ENCODE measurements around the gene INS.
"Not testable (repeated sequence)": the region's sequence is repeated elsewhere in the genome, so short reads cannot be mapped to it uniquely, and the experiment has no call there.

INS gene

DNA sequence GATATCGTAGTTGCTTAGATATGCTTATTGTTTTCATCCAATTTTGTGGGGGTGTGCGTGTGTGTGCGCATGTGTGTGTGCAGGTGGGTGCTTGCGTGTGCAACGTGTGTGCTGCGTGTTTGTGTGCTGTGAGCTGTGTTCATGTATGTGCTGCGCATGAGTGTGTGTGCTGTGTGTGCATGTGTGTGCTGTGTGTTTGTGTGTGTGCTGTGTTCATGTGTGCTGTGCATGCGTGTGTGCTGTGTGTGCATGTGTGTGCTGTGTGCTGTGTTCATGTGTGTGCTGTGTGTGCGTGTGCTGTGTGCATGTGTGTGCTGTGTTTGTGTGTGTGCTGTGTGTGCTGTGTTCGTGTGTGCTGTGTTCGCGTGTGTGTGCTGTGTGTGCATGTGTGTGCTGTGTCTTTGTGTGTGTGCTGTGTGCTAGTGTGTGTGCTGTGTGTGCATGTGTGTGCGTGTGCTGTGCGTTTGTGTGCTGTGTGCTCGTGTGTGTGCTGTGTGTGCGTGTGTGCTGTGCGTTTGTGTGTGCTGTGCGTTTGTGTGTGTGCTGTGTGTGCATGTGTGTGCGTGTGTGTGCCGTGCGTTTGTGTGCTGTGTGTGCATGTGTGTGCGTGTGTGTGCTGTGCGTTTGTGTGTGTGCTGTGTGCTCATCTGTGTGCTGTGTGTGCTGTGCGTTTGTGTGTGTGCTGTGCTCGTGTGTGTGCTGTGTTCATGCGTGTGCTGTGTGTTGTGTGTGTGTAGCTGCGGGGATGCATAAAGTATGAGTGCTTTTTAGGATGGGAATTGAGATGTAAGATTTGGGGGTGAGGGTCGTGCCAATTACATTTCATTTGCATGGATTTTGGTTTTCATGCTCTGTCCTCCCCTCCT is 29.4 kb downstream of the INS start:
- DNase-seq (ENCODE audit: low spot score): no peak

DNA sequence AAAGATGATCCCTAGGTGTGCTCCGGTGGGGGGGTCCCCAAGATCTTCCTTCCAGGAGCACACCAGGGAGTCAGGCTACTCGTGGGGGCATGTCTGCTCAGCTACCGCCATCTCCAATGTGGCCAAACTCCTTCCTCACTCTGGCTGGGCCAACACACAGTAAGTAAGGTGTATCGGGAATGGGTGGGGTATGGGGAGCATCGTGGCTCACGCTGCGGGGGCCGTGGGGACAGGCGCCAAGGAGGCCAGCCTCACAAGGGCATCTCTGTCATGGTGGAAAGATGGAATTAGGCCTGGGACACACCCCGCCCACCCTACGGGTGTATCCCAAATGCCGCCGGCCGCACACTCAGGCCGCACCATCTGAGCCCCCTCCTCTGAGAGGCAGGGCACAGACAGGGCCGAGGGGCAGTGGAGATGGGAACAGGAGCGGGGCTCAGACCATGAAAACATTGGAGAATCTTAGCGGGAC is 30.1 kb downstream of the INS start:
- no peak for DNase-seq (ENCODE audit: low spot score)

DNA sequence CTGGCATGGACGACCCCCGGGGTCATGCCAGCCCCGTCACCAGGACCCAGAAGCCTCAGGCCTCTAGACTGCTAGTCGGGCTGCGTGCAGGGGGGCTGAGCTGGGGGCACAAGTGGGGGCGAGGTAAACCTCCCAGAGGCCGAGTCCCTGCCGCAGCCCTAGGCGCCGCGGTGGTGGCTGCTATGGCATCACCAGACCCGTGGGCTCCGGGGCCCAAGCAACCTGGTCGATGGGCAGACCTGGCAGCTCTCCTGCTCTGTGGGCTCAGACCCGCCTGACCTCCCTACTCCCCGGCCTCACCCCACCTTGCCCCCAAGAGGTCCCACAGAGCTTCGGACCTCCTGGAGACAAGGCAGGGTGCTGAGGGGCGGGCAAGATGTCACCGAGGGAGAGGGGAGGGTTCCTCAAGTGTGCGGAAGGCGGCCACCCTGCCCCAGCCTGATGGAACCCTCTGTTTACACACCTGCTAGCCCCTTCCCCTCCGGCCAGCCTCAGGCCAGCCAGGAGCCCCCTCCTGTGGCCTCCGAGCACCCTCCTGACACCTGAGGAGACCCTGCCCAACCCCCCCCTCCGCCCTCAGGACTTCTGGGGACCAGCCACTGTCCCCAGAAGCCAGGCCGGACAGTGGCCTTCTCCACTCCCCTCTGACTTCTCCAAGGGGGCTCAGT is 31.2 kb downstream of the INS start:
- peak; percentile 39 for DNase-seq (ENCODE audit: low spot score)

DNA sequence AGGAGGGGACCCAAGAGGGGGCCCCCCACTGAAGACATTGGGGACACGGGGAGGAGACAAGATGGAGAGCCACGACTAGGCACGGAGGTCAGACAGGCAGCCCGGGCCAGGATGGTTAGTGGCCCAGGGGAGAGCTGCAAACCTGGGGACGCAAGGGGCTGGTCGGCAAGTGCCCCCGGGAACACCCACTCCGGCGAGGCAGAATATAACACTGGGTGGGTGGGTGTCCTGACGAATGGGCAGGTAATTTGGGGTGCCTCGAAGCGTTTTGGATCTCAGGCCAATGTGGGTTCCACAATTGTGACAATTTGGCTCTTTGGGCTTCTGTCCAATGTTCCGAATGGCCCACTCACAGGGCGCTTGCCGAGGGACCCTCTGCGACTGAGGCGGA is 31.7 kb downstream of the INS start:
- no peak for DNase-seq (ENCODE audit: low spot score)

DNA sequence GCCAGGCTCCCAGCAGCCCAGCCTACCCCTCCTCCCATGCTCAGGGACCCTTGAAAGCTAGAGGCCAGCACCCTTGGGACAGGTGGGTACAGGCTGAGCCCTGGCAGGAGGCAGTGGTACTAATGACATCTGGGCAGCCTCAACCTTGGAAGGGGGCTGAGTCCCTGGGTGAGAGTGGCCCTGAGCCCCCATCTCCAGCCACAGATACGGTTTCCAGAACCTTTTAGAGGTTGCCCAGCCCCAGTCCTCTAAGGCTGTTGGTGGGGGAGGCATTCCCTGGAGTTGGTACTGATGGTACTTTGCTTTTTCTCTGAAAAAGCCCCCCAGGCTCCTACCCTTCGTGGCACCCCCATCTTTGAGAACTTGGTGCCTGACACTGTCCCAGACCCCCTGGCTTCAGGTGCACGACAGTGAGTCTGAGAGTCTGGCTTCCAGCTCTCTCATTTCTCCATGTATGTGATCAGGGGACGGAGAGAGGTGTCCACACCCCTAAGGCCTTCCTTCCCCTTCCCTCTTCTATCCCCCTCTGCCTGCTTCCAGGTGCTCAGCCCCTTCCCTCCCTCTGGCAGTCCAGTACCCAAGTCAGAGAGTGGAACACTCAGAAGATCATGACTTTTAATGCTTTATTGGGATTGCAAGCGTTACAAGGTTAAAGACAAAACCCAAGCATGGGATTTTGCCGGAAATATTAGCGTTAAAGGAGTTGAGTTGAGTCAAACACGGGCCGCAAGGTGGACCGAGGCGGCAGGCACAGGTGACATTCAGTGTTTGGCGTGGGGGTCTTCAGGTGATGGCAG is 32.3 kb downstream of the INS start:
- no peak for DNase-seq (ENCODE audit: low spot score)

DNA sequence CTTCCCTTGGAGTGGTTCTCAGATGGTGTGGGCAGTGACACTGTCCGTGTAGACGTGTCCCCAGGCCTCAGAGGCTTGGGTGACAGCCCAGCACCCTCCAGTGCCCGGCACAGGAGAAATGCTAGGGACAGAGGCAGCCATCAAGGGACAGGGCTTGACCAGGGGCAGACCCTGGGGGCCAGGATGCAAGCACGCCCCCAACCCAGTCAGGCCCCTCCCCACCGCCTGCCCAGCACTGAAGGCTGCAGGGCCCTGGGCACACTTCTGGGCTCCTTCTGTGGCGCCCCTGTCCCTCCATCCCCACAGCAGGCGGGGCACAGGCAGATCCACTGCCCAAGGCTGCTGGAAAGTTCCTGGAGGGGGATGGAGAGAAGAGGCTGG is 32.9 kb downstream of the INS start:
- no peak for DNase-seq (ENCODE audit: low spot score)

DNA sequence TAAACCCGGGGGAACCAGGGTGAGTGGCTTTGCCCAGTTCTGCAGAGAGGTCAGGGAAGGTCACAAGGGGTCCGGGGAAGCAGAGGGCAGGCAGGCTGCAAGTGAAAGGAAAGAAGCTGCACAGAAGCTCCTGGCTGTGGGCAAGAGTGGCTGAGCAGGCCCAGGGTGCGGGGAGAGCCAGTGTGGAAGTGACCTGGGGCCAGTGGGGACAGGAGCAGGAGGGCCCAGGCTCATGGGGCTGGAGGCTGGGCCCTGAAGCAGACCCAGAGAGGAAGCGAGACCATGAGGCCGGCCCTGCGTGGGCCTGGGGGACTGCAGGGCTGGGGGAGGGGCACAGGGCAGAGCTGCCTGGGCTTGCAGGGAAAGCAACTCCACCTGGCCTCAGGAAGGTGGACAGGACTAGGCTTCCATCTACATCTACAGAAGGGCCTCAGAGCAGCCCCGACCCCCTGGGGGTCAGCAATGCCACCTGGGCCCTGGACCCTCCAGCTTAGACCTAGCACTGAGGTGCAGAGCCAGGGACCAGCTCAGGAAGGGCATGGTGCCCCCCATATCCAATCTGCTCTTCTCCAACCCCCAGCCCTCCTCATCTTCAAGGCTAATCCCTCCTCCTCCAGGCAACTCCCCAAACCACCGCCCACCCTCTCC is 33.4 kb downstream of the INS start:
- no peak for DNase-seq (ENCODE audit: low spot score)

DNA sequence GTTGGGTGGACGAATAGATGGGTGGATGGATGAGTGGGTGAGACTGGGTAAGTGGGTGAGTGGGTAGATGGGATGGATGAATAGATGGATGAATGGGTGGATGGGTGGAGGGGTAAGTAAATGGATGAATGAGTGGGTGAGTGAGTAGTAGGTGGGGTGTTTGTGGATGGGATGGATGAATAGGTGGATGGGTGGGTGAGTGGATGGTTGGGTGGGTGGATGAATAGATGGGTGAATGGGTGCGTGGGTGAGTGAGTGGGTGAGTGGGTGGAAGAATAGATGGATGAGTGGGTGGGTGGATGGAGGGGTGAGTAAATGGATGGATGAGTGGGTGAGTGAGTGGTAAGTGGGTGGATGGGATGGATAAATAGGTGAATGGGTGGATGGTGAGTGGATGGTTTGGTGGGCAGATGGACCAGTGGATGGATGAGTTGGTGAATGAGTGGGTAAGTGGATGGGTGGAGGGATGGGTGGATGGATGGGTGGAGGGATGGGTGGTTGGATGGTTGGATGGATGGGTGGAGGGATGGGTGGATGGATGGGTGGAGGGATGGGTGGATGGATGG is 34.4 kb downstream of the INS start:
- DNase-seq (ENCODE audit: low spot score): no peak

DNA sequence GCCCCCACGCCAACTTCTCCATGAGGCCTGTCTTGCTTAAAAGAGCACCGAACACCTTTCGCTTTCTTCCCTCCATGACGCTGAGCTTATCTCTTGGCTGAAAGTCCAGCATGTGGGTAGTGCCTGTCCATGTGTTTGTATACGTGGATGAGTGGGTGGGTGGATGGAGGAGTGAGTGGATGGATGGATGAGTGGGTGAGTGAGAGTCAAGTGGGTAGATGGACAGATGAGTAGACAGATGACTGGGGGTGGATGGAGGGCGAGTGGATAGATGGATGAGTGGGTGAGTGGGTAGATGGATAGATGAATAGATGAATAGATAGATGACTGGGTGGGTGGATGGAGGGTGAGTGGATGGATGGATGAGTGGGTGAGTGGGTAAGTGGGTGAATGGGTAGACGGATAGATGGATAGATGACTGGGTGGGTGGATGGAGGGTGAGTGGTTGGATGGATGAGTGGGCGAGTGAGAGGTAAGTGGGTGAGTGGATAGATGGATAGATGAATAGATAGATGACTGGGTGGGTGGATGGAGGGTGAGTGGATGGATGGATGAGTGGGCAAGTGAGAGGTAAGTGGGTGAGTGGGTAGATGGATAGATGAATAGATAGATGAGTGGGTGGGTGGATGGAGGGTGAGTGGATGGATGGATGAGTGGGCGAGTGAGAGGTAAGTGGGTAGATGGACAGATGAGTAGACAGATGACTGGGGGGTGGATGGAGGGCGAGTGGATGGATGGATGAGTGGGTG is 36.1 kb downstream of the INS start:
- not testable (repeated sequence) for DNase-seq (ENCODE audit: low spot score)

DNA sequence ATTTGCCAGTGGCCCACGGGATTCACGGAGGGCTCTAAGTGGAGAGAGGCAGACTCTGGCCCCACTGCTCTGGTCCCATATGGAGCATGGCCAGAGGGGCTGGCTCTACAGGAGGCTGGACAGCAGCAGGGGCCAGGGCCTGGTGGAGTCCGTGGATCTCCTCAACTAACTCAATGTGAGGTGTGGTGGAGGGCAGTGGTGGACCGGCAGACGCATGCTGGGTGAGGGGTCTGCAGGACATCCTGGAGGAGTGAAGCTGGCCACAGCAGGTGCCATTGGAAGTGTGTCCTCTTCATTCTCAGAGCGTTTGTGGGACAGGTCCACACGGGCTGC is 37.4 kb downstream of the INS start:
- no peak for DNase-seq (ENCODE audit: low spot score)

DNA sequence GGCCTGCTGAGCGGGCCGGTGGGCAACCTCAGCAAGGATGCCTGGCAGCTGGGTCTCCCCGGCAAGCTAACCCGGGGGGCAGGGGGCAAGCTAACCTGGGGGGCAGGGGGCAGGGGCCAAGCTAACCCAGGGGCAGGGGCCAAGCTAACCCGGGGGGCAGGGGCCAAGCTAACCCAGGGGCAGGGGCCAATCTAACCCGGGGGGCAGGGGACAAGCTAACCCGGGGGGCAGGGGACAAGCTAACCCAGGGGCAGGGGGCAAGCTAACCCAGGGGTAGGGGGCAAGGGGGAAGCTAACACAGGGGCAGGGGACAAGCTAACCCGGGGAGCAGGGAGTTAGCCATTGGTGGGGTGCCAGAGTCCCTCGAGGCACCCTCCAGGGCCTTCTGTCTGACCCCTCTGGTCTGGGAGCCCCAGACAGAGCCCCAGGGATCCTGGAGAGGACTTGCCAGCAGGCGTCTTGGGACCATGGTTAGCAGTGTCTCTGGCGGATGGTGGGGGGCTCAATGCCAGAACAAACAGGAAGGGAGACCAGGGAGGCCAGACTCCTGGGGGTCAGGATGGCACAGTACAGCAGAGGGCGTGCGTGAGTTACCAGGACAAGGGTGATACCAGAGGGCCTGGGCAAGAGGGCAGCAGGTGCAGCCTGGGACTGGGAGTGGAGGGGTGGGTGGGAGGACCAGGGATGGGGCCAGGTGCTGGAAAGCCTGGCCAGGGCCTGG is 37.9 kb downstream of the INS start:
- DNase-seq (ENCODE audit: low spot score): no peak

DNA sequence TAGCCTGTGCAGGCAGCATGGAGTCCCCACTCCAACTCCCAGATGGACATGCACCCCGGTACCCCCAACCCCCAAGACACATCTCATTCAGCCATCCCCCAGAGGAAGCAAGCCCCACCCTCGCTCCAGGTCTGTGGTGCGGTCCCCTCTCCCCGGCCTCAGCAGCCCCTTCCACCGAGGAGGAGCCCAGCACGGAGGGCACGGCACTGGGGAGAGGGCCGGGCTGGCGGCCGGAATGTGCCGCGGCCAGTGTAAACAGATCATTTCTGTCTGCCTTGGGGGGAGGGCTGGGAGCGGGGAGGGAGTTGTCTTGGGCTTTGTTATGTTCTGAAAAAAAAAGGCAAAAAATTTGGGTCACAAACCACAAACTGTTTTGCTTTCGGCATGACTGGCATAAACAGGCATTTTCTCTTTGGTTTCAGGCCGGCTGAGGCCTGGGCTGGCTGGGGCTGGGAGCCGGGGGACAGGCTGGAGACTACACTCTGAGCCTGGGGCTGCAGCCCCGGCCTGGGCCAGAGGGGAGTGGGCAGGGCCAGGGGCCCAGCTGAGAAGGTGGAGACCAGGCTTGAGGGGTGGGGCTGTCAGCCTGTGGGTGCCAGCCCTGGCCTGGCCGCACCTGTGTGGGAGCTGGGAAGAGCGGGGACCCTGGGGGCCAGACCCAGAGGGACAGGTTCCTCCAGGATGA is 38.6 kb downstream of the INS start:
- DNase-seq (ENCODE audit: low spot score): no peak

DNA sequence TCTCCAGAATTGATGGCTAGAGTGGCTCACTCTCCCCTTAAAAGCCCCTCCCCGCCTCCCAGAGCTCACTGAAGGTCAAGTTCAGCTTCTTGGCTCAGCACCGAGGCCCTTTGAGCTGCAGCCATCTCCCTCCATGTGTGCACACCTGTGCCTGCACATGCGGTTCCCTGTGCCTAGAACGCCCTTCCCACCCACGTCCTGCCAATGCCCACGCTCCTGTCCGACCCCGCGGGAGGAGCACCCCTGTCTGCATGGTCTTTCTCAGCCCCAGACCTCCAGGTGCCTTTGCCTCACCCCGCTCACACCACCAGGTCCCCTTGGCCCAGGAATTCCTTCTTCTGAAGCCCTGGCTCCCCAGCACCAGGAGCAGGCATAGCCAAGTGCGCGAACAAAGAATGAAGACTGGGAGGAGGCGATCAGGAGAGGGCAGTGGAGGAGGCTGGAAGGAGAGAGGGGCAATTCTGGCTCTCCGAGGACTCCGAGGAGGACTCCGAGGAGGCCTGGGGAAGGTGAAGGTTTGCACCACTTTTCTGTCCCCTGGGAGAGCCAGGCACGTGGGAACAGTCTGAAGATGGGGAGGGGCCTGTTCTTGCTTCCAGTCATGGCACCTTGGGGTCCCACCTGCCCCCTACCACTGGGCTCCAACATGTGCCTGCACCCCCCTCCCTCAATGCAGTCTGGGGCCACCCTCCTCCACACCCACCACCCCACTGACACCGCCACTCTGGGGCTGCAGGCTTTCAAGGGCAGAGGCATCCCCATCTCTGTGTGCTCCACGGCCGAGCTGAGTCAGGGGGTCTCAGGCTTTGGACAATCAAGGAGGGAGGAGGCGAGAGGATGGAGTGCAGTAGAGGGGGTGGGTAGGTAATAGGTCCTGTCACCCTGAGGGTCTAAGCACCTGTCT is 39.5 kb downstream of the INS start:
- DNase-seq (ENCODE audit: low spot score): no peak

DNA sequence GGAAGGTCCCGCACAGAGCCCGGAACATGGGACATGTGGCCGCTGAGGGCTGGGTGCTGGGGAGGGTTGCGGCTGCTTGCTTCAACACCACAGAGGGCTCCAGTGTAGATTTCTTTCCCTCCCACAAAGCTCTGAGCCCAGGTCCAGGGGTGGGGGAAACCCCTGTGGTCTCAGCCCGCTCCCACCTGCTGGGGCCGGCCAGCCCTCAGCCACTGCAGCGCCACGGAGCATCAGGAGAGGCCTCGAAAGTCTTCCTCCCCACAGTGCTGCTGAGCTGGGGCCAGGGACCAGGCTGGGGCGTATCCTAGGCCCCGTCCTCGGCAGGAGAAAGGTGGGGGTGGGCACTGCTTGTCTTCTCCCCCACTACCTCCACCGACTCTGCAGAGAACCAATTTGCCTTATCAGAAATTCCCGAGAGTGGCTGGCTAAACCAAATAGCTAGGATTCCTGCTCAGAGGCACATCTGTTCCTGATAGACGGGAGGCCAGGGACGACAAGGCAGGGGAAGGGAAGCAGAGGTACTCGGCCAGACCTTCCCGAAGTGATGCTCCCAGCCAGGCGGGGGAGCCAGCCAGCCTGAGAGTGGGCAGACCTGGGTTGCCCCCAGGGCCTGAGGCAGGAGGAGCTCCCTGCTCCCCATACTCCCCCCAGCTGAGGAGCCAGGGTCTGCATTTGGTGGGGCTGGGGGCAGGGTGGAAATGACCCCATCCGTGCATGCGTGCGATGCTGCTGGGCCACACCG is 40.5 kb downstream of the INS start:
- DNase-seq (ENCODE audit: low spot score): no peak

DNA sequence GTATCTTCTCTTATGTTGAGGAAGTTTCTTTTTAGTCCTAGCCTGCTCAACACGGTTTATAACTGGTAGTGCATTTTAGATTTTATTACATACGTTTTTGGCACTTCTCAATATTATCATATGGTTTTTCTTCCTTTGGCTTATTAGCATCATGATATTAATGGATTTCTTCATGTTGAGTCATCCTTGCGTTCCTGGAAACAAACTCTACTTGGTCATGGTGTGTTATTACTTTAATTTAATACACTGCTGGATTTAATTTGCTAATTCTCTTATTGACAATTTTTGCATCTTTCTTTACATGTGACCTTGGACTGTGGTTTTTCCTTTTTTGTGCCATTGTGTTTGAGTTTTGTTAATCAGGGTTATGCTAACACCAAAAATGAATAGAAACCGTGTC is 42.3 kb downstream of the INS start:
- DNase-seq (ENCODE audit: low spot score): no peak

DNA sequence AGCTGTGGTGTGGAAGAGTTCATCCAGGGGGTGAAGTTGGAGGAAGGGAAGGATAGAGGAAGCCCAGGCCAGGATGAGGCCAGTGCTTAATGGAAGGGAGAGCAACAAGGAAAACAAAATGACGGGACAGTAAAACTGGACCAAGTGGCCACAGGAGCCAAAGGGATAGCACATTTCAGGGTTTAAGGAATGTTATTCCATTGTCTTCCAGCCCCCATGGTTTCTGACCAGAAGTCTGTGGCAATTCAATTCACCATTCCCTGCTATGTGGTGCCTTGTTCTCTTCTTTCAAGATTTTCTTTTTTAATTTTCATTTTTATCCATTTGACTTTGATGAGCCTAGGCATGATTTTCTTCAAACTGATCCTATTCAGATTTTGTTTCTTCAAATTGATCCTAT is 44.3 kb downstream of the INS start:
- DNase-seq (ENCODE audit: low spot score): no peak

DNA sequence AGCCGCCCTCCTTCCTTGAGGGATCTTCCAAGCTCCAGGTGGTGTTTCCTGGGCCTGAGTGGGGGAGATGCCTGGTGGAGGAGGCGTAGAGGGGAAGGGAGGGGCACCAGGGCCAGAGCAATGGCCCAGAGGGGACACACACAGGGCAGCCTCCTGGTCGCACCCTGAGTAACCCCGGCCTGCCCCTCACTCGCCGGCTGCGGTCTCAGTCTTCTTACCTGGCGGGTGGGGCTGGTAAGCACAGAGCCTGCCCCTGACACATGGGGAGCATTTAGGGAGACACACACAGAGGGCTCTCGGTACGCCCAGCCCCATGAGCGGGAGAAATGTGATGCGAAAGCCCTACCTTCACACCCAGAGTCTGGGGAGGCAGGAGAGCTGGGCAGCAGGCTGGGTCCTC is 45.7 kb downstream of the INS start:
- DNase-seq (ENCODE audit: low spot score): no peak
